Middle frontal gyrus (tissue), 1 donor: ENCODE results near the gene CAPN15.
A peak's percentile ranks its signal among the peaks of the same experiment; 100 is the strongest.
"Not testable (repeated sequence)": the region's sequence is repeated elsewhere in the genome, so short reads cannot be mapped to it uniquely, and the experiment has no call there.

Experiments used
- DNase-seq: peaks from one replicate; pipeline ENCODE4 v3.0.0-alpha.2; 2015; ENCODE audit warnings: low spot score; ENCODE audit errors: extremely low spot score

The CAPN15 gene

GRCh38 chr16:527015-527903 is at the start of gene CAPN15:
TSS of gene CAPN15 (plus strand) at chr16:527712. CDS start at chr16:546839, 19,127 bp downstream.
- DNase-seq, result peak; percentile 78

- not testable (repeated sequence) for DNase-seq
Observed at GRCh38 chr16:478287-478686, 49.2 kb upstream of the CAPN15 start.

- no peak for DNase-seq
Observed at GRCh38 chr16:482468-483185, 44.9 kb upstream of the CAPN15 start.

GRCh38 chr16:483341-484075 is 44.0 kb upstream of the CAPN15 start:
- DNase-seq, result no peak

- DNase-seq, result no peak
Observed at GRCh38 chr16:489606-490005, 37.9 kb upstream of the CAPN15 start.

GRCh38 chr16:490768-491167 is 36.7 kb upstream of the CAPN15 start:
- DNase-seq, result no peak

GRCh38 chr16:491220-491919 is 36.1 kb upstream of the CAPN15 start:
- no peak for DNase-seq

- no peak for DNase-seq
Observed at GRCh38 chr16:492211-492875, 35.2 kb upstream of the CAPN15 start.

- not testable (repeated sequence) for DNase-seq
Observed at GRCh38 chr16:494676-495075, 32.8 kb upstream of the CAPN15 start.

- no peak for DNase-seq
Observed at GRCh38 chr16:495127-495748, 32.3 kb upstream of the CAPN15 start.

GRCh38 chr16:496097-496886 is 31.2 kb upstream of the CAPN15 start:
- no peak for DNase-seq

- DNase-seq, result no peak
Observed at GRCh38 chr16:497258-497657, 30.3 kb upstream of the CAPN15 start.

GRCh38 chr16:499924-500323 is 27.6 kb upstream of the CAPN15 start:
- no peak for DNase-seq

GRCh38 chr16:500709-501108 is 26.8 kb upstream of the CAPN15 start:
- no peak for DNase-seq

GRCh38 chr16:502179-502943 is 25.2 kb upstream of the CAPN15 start:
- no peak for DNase-seq

GRCh38 chr16:503150-504071 is 24.1 kb upstream of the CAPN15 start:
- no peak for DNase-seq

GRCh38 chr16:505479-506245 is 21.9 kb upstream of the CAPN15 start:
- DNase-seq, result no peak
